H9 (cell line): ENCODE data around the gene LEFTY2. TPM values are rescaled to one million over a fixed set of nuclear protein-coding genes. Genes with fewer than 3 reads are reported as not detected.
A peak's percentile ranks its signal among the peaks of the same experiment; 100 is the strongest.

Experiments
- DNase-seq: peaks from one replicate; pipeline ENCODE4 v3.0.0-alpha.2; 2017
- H2AFZ ChIP-seq: one replicate; pipeline ENCODE4 v1.6.1; 2013; ENCODE audit warnings: mild to moderate bottlenecking, low read length, control low read depth, moderate library complexity
- H2AK5ac ChIP-seq: 2 replicates; pipeline ENCODE4 v1.6.1; 2013; ENCODE audit warnings: low read length, control low read depth, mixed read lengths; ENCODE audit not compliant: insufficient read length
- H2BK120ac ChIP-seq: one replicate; pipeline ENCODE4 v1.6.1; 2013; ENCODE audit warnings: low read depth, mild to moderate bottlenecking, low read length, control low read depth, inconsistent platforms; ENCODE audit not compliant: poor library complexity, severe bottlenecking
- H2BK12ac ChIP-seq: 2 replicates; pipeline ENCODE4 v1.6.1; 2013; ENCODE audit warnings: low read length, control low read depth, mixed read lengths, low read depth; ENCODE audit not compliant: insufficient read length
- H2BK15ac ChIP-seq: 2 replicates; pipeline ENCODE4 v1.6.1; 2013; ENCODE audit warnings: low read depth, low read length, control low read depth
- H2BK20ac ChIP-seq: one replicate; pipeline ENCODE4 v1.6.1; 2013; ENCODE audit warnings: low read depth, mild to moderate bottlenecking, low read length, control low read depth, inconsistent platforms; ENCODE audit not compliant: poor library complexity, severe bottlenecking
- H2BK5ac ChIP-seq: 2 replicates; pipeline ENCODE4 v1.6.1; 2013; ENCODE audit warnings: low read length, control low read depth, mixed read lengths; ENCODE audit not compliant: insufficient read length
- H3K14ac ChIP-seq: 2 replicates; pipeline ENCODE4 v1.6.1; 2013; ENCODE audit warnings: low read length, control low read depth; ENCODE audit not compliant: insufficient read depth
- H3K18ac ChIP-seq: 2 replicates; pipeline ENCODE4 v1.6.1; 2013; ENCODE audit warnings: low read depth, mild to moderate bottlenecking, mixed read lengths, low read length, control low read depth; ENCODE audit not compliant: insufficient read length
- H3K23ac ChIP-seq: 2 replicates; pipeline ENCODE4 v1.6.1; 2013; ENCODE audit warnings: low read length, control low read depth, mixed read lengths, low read depth; ENCODE audit not compliant: insufficient read length
- H3K23me2 ChIP-seq: 2 replicates; pipeline ENCODE4 v1.6.1; 2013; ENCODE audit warnings: low read depth, mild to moderate bottlenecking, mixed read lengths, low read length, control low read depth; ENCODE audit not compliant: insufficient read length, poor library complexity, severe bottlenecking
- H3K27ac ChIP-seq: 2 replicates; pipeline ENCODE4 v1.5.1; 2013; ENCODE audit warnings: low read length, control low read depth, mixed read lengths, low read depth; ENCODE audit not compliant: insufficient read length
- H3K27me3 ChIP-seq: 2 replicates; pipeline ENCODE4 v1.6.1; 2013; ENCODE audit warnings: low read length, control low read depth, inconsistent platforms; ENCODE audit not compliant: insufficient read depth
- H3K4ac ChIP-seq: 2 replicates; pipeline ENCODE4 v1.6.1; 2013; ENCODE audit warnings: low read depth, mild to moderate bottlenecking, control low read depth, inconsistent platforms, low read length, moderate library complexity
- H3K4me1 ChIP-seq: 2 replicates; pipeline ENCODE4 v1.6.1; 2013; ENCODE audit warnings: low read length, control low read depth, inconsistent platforms; ENCODE audit not compliant: insufficient read depth
- H3K4me2 ChIP-seq: 2 replicates; pipeline ENCODE4 v1.6.1; 2013; ENCODE audit warnings: low read length, control low read depth, mixed read lengths; ENCODE audit not compliant: insufficient read length, insufficient read depth
- H3K56ac ChIP-seq: 2 replicates; pipeline ENCODE4 v1.6.1; 2013; ENCODE audit warnings: low read depth, mild to moderate bottlenecking, mixed read lengths, low read length, control low read depth; ENCODE audit not compliant: insufficient read length
- H3K79me1 ChIP-seq: 2 replicates; pipeline ENCODE4 v1.6.1; 2013; ENCODE audit warnings: low read depth, mild to moderate bottlenecking, moderate library complexity, low read length, control low read depth, inconsistent platforms; ENCODE audit not compliant: insufficient read depth, poor library complexity, severe bottlenecking
- H3K79me2 ChIP-seq: 2 replicates; pipeline ENCODE4 v1.6.1; 2013; ENCODE audit warnings: low read length, control low read depth, inconsistent platforms; ENCODE audit not compliant: insufficient read depth
- H3K9ac ChIP-seq: 2 replicates; pipeline ENCODE4 v1.6.1; 2013; ENCODE audit warnings: low read length, control low read depth, mixed read lengths; ENCODE audit not compliant: insufficient read length; ENCODE audit errors: extremely low read depth
- H3K9me3 ChIP-seq: one replicate; pipeline ENCODE4 v1.6.1; 2013; ENCODE audit warnings: low read depth, low read length, inconsistent platforms; ENCODE audit not compliant: control insufficient read depth
- H3T11ph ChIP-seq: one replicate; pipeline ENCODE4 v1.6.1; 2013; ENCODE audit warnings: mild to moderate bottlenecking, low read length, control low read depth, inconsistent platforms
- H4K20me1 ChIP-seq: one replicate; pipeline ENCODE4 v1.6.1; 2013; ENCODE audit not compliant: control insufficient read depth, insufficient read length, insufficient read depth
- H4K5ac ChIP-seq: 2 replicates; pipeline ENCODE4 v1.6.1; 2013; ENCODE audit warnings: low read depth, mild to moderate bottlenecking, mixed read lengths, low read length, control low read depth; ENCODE audit not compliant: insufficient read length
- H4K8ac ChIP-seq: replicated peaks from 2 replicates; pipeline ENCODE4 v1.6.1; 2013; ENCODE audit warnings: low read length, control low read depth, mixed read lengths, low read depth; ENCODE audit not compliant: insufficient read length
- H4K91ac ChIP-seq: 2 replicates; pipeline ENCODE4 v1.6.1; 2013; ENCODE audit warnings: low read depth, mild to moderate bottlenecking, moderate library complexity, mixed read lengths, low read length, control low read depth; ENCODE audit not compliant: insufficient read length
- H3K27ac Mint-ChIP-seq, 3 experiments: 2 replicates in 2 of 3; 3 replicates in 1 of 3; pipeline ENCODE4 v1.8.0; 2020 to 2021; ENCODE audit warnings: mixed read lengths in 3 of 3, mild to moderate bottlenecking in 1 of 3, moderate library complexity in 1 of 3
- H3K27me3 Mint-ChIP-seq: 2 replicates; pipeline ENCODE4 v1.8.0; 2021; ENCODE audit warnings: low read depth, mild to moderate bottlenecking, moderate library complexity, mixed read lengths
- H3K36me3 Mint-ChIP-seq, 3 experiments: 2 replicates in 2 of 3; 3 replicates in 1 of 3; pipeline ENCODE4 v1.8.0; 2020 to 2021; ENCODE audit warnings: low read depth in 3 of 3, mixed read lengths in 3 of 3; ENCODE audit not compliant: insufficient read depth in 1 of 3
- H3K4me1 Mint-ChIP-seq, 2 experiments: 2 replicates each; pipeline ENCODE4 v1.8.0; 2020; ENCODE audit warnings: mixed read lengths in 2 of 2
- H3K4me3 Mint-ChIP-seq, 2 experiments: 2 replicates in 1 of 2; 3 replicates in 1 of 2; pipeline ENCODE4 v1.8.0; 2020 to 2021; ENCODE audit warnings: mild to moderate bottlenecking in 2 of 2, mixed read lengths in 2 of 2, moderate library complexity in 1 of 2
- H3K9me3 Mint-ChIP-seq, 2 experiments: 2 replicates in 1 of 2; 3 replicates in 1 of 2; pipeline ENCODE4 v1.8.0; 2020; ENCODE audit warnings: mild to moderate bottlenecking in 2 of 2, mixed read lengths in 2 of 2, moderate library complexity in 1 of 2
- WGBS: extraction: QIAGEN DNeasy Blood & Tissue Kit; methylation state at CpG from one replicate; pipeline ENCODE4 v1.1.7; 2013; ENCODE audit warnings: missing lambda C conversion rate, low lambda C conversion rate, mixed read lengths; ENCODE audit not compliant: insufficient read length; ENCODE audit errors: extremely low coverage; 5-methylcytosine and 5-hydroxymethylcytosine counted together
- total RNA-seq: library from RNA; stranded (reverse); gene quantifications from 2 replicates; pipeline ENCODE4 v1.2.1, GENCODE V29; 2021
- TF ChIP-seq, protein P1 (sequence below): fragments of 200-600 bp; sonication (generic); conservative IDR thresholded peaks from 3 replicates; pipeline ENCODE4 v1.8.0; 2021; ENCODE audit warnings: antibody characterized with exemption, mild to moderate bottlenecking

The LEFTY2 gene
- total RNA-seq, 1 experiment from 2014 or later = 16.3 TPM

DNA sequence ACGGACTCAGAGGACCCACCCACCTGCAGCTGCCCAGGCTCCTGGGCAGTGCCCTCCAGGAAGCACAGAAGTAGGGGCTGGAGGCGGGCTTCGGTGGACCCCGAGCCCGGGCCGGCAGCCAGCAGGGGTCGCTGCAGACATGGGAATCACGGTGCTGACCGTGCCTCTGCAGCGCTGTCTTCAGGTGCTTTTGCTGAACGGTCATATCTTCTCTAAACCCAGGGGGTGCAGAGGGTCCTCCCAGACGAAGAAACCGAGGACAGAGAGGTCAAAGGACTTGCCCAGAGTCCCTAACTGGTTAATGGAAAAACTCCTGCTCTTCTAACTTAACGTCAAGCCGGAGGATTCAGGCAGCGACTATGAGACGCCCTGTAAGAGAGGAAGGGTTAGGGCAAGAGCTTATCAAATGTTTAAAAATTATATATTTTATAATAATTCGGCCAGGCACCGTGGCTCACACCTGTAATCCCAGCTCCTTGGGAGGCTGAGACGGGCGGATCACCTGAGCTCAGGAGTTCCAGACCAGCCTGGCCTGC lies 21.5 kb upstream of the LEFTY2 start:
- no peak overlapping the region for H3K4me3 Mint-ChIP-seq
- no peak overlapping the region for H3T11ph ChIP-seq
- peak; percentile 90 for DNase-seq

More for the DNA sequence above, 21.5 kb upstream of the LEFTY2 start:
- H4K5ac ChIP-seq = no peak overlapping the region
- Mint-ChIP-seq H3K27me3 (no peaks in the 10 kb centered on the region; the same call in 1 of the 2 replicates), H3K36me3 (no peaks in the 10 kb centered on the region), H3K4me1 (0 out of 4 replicates have a peak, but pooled peaks cover 0 to 1% of the 10 kb centered on the region in 2 experiments), H3K9me3 (no peaks in the 10 kb centered on the region), H3K27ac (no peak overlapping the region)
- H3K79me2 ChIP-seq = no peaks in the 10 kb centered on the region
- H3K27me3 ChIP-seq = no peaks in the 10 kb centered on the region
- H4K8ac ChIP-seq = no peak overlapping the region
- no peak overlapping the region for H2AFZ ChIP-seq
- H3K79me1 ChIP-seq = no peaks in the 10 kb centered on the region
- H3K23me2 ChIP-seq = no peaks in the 10 kb centered on the region
- H3K18ac ChIP-seq = no peak overlapping the region
- H2BK20ac ChIP-seq = no peak overlapping the region
- H2AK5ac ChIP-seq = no peak overlapping the region
- no peak overlapping the region for H2BK120ac ChIP-seq
- H3K4me1 ChIP-seq = no peaks in the 10 kb centered on the region
- no peak overlapping the region for H3K4ac ChIP-seq
- no CpG with 5 or more reads among the region's 21 CpGs for WGBS
- H2BK12ac ChIP-seq = no peak overlapping the region
- H3K27ac ChIP-seq = no peak overlapping the region
- H2BK15ac ChIP-seq = no peak overlapping the region
- no peaks in the 10 kb centered on the region for H4K20me1 ChIP-seq
- H3K56ac ChIP-seq = no peak overlapping the region
- no peaks in the 10 kb centered on the region for H3K9me3 ChIP-seq
- no peak overlapping the region for H3K4me2 ChIP-seq
- H2BK5ac ChIP-seq = no peak overlapping the region
- TF ChIP-seq, protein P1, sequence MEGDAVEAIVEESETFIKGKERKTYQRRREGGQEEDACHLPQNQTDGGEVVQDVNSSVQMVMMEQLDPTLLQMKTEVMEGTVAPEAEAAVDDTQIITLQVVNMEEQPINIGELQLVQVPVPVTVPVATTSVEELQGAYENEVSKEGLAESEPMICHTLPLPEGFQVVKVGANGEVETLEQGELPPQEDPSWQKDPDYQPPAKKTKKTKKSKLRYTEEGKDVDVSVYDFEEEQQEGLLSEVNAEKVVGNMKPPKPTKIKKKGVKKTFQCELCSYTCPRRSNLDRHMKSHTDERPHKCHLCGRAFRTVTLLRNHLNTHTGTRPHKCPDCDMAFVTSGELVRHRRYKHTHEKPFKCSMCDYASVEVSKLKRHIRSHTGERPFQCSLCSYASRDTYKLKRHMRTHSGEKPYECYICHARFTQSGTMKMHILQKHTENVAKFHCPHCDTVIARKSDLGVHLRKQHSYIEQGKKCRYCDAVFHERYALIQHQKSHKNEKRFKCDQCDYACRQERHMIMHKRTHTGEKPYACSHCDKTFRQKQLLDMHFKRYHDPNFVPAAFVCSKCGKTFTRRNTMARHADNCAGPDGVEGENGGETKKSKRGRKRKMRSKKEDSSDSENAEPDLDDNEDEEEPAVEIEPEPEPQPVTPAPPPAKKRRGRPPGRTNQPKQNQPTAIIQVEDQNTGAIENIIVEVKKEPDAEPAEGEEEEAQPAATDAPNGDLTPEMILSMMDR = peak; percentile 99
- no peak overlapping the region for H3K9ac ChIP-seq
- no peak overlapping the region for H3K23ac ChIP-seq
- H3K14ac ChIP-seq = no peak overlapping the region
- no peak overlapping the region for H4K91ac ChIP-seq
